ENCODE results near the gene AP3B1. TPM values are rescaled to one million over a fixed set of nuclear protein-coding genes. Genes with fewer than 3 reads are reported as not detected.

Gene AP3B1
- total RNA-seq, 1 experiment from 2014 or later: 41.8 TPM

- Histone ChIP-seq H3K23me2 (ENCODE audit: insufficient read length, low read depth, low read length, poor library complexity, severe bottlenecking) (no peaks in the 10 kb centered on the region), H3K9me3 (ENCODE audit: control insufficient read depth, low read depth, low read length) (no peaks in the 10 kb centered on the region), H3K9ac (ENCODE audit: extremely low read depth, insufficient read length, low read length) (no peak overlapping the region), H2BK12ac (ENCODE audit: insufficient read length, low read depth, low read length) (no peak overlapping the region), H2BK5ac (ENCODE audit: insufficient read length, low read length) (no peak overlapping the region), H4K20me1 (ENCODE audit: control insufficient read depth, insufficient read depth, insufficient read length) (no peaks in the 10 kb centered on the region), H4K91ac (ENCODE audit: insufficient read length, low read depth, low read length) (no peak overlapping the region), H2BK120ac (ENCODE audit: low read depth, low read length, poor library complexity, severe bottlenecking) (no peak overlapping the region), H3K27me3 (ENCODE audit: insufficient read depth, low read length) (no peaks in the 10 kb centered on the region), H2AFZ (ENCODE audit: low read length) (no peak overlapping the region), H4K8ac (replicated peaks; ENCODE audit: insufficient read length, low read depth, low read length) (no peak overlapping the region), H3K79me1 (ENCODE audit: insufficient read depth, low read depth, low read length, poor library complexity, severe bottlenecking) (no peaks in the 10 kb centered on the region), H3K4ac (ENCODE audit: low read depth, low read length) (no peak overlapping the region), H2AK5ac (ENCODE audit: insufficient read length, low read length) (no peak overlapping the region), H2BK15ac (ENCODE audit: low read depth, low read length) (no peak overlapping the region), H3T11ph (ENCODE audit: low read length) (no peak overlapping the region), H3K79me2 (ENCODE audit: insufficient read depth, low read length) (no peaks in the 10 kb centered on the region), H3K4me1 (ENCODE audit: insufficient read depth, low read length) (no peaks in the 10 kb centered on the region), H3K27ac (ENCODE audit: insufficient read length, low read depth, low read length) (no peak overlapping the region), H3K4me2 (ENCODE audit: insufficient read depth, insufficient read length, low read length) (no peak overlapping the region), H2BK20ac (ENCODE audit: low read depth, low read length, poor library complexity, severe bottlenecking) (no peak overlapping the region), H3K14ac (ENCODE audit: insufficient read depth, low read length) (no peak overlapping the region), H3K56ac (ENCODE audit: insufficient read length, low read depth, low read length) (no peak overlapping the region), H3K23ac (ENCODE audit: insufficient read length, low read depth, low read length) (no peak overlapping the region), H3K18ac (ENCODE audit: insufficient read length, low read depth, low read length) (no peak overlapping the region), H4K5ac (ENCODE audit: insufficient read length, low read depth, low read length) (no peak overlapping the region)
- no CpG with 5 or more reads among the region's 3 CpGs for WGBS (ENCODE audit: extremely low coverage, insufficient read length, low lambda C conversion rate)
- no peak for DNase-seq
- H3K27ac Mint-ChIP-seq: no peak overlapping the region
- H3K36me3 Mint-ChIP-seq (ENCODE audit: insufficient read depth in 1 of 3, low read depth in 3 of 3): peaks cover 11 to 23% (median 13%) of the 10 kb centered on the region in 3 experiments
- peaks cover 5% of the 10 kb centered on the region in 2 experiments; a peak in 1 of 4 replicates for H3K4me1 Mint-ChIP-seq
- no peaks in the 10 kb centered on the region for H3K9me3 Mint-ChIP-seq
- no peaks in the 10 kb centered on the region for H3K27me3 Mint-ChIP-seq (ENCODE audit: low read depth)
- TF ChIP-seq, protein P1, sequence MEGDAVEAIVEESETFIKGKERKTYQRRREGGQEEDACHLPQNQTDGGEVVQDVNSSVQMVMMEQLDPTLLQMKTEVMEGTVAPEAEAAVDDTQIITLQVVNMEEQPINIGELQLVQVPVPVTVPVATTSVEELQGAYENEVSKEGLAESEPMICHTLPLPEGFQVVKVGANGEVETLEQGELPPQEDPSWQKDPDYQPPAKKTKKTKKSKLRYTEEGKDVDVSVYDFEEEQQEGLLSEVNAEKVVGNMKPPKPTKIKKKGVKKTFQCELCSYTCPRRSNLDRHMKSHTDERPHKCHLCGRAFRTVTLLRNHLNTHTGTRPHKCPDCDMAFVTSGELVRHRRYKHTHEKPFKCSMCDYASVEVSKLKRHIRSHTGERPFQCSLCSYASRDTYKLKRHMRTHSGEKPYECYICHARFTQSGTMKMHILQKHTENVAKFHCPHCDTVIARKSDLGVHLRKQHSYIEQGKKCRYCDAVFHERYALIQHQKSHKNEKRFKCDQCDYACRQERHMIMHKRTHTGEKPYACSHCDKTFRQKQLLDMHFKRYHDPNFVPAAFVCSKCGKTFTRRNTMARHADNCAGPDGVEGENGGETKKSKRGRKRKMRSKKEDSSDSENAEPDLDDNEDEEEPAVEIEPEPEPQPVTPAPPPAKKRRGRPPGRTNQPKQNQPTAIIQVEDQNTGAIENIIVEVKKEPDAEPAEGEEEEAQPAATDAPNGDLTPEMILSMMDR (conservative IDR thresholded peaks at IDR 0.05): no peak
- H3K4me3 Mint-ChIP-seq: no peak overlapping the region
Observed at GRCh38 chr5:78253201-78253600, 41.3 kb downstream of the AP3B1 start.

All from H9 (cell line).